Transverse colon (tissue), 4 donors: ENCODE results near the gene EPOP.

Experiments used
- CTCF ChIP-seq, 5 experiments: fragments of 200-600 bp in 3 of 5; fragments of 450-650 bp in 2 of 5; sonication (generic) in 3 of 5; IDR thresholded peaks; 1 replicate in 2 of 5; 2 replicates in 3 of 5; pipeline ENCODE4 v1.5.1; 2016 to 2017; ENCODE audit warnings: antibody characterized with exemption in 5 of 5, inconsistent platforms in 3 of 5, mild to moderate bottlenecking in 2 of 5, moderate library complexity in 1 of 5
- EP300 ChIP-seq: sonication (generic); formaldehyde crosslinking; IDR thresholded peaks from one replicate; pipeline ENCODE4 v1.6.1; 2017; ENCODE audit warnings: antibody characterized with exemption, low read depth
- POLR2A ChIP-seq: fragments of 450-650 bp; IDR thresholded peaks from one replicate; pipeline ENCODE4 v1.6.1; 2016; ENCODE audit warnings: antibody characterized with exemption, mild to moderate bottlenecking, moderate library complexity
- POLR2AphosphoS5 ChIP-seq, 3 donors: sonication (generic); formaldehyde crosslinking; IDR thresholded peaks; one replicate each; pipeline ENCODE4 v1.6.1; 2016; ENCODE audit warnings: antibody characterized with exemption in 3 of 3

- TF ChIP-seq CTCF (IDR thresholded peaks at IDR 0.05) (no peak), POLR2A (no peak), EP300 (no peak), POLR2AphosphoS5 (IDR thresholded peaks at IDR 0.05) (no peak)
These were observed 10.7 kb upstream of the EPOP start for GRCh38 chr17:38685491-38685890.
